HepG2 (cell line): Measurements from ENCODE around the gene DNAJC2. TPM values are rescaled to one million over a fixed set of nuclear protein-coding genes. Genes with fewer than 3 reads are reported as not detected.
A peak's percentile ranks its signal among the peaks of the same experiment; 100 is the strongest.

ENCODE experiments used
- AHDC1 ChIP-seq: sonication (generic); formaldehyde crosslinking; IDR thresholded peaks from 2 replicates; pipeline ENCODE4 v1.5.1; 2020; ENCODE audit warnings: mild to moderate bottlenecking, missing genetic modification reagents, borderline replicate concordance
- CBX2 ChIP-seq, 2 experiments: fragments of 200-600 bp in 1 of 2; sonication (generic); formaldehyde crosslinking in 1 of 2; IDR thresholded peaks; 2 replicates each; pipeline versions ENCODE4 v1.7.0 to v1.8.1; 2018 to 2022; ENCODE audit warnings: low read depth in 2 of 2, low read length in 1 of 2, mild to moderate bottlenecking in 1 of 2, missing genetic modification reagents in 1 of 2
- CREB1 ChIP-seq, 2 experiments: fragments of 450-650 bp in 1 of 2; IDR thresholded peaks; 2 replicates each; pipeline ENCODE4 v1.6.1; 2016 to 2017; ENCODE audit warnings: control low read depth in 1 of 2, mild to moderate bottlenecking in 1 of 2, missing compliant biosample characterization in 1 of 2, missing genetic modification characterization in 1 of 2
- EP300 ChIP-seq, 3 experiments: sonication (generic) in 1 of 3; formaldehyde crosslinking in 1 of 3; IDR thresholded peaks; 2 replicates each; pipeline versions ENCODE4 v1.5.1 to v1.6.1; 2011 to 2020; ENCODE audit warnings: low read depth in 2 of 3, low read length in 2 of 3, borderline replicate concordance in 1 of 3, improper control_type of control experiment in 1 of 3, mild to moderate bottlenecking in 1 of 3, missing genetic modification reagents in 1 of 3, moderate library complexity in 1 of 3
- MXD4 ChIP-seq: IDR thresholded peaks from 2 replicates; pipeline ENCODE4 v1.6.1; 2016; ENCODE audit warnings: mild to moderate bottlenecking, missing biosample characterization, missing genetic modification reagents
- TFDP1 ChIP-seq: IDR thresholded peaks from 2 replicates; pipeline ENCODE4 v1.6.1; 2016; ENCODE audit warnings: missing compliant biosample characterization, missing genetic modification reagents, borderline replicate concordance
- ZKSCAN8 ChIP-seq: IDR thresholded peaks from 2 replicates; pipeline ENCODE4 v1.6.1; 2016; ENCODE audit warnings: borderline replicate concordance, missing genetic modification reagents, missing compliant biosample characterization
- ZNF318 ChIP-seq: sonication (generic); formaldehyde crosslinking; IDR thresholded peaks from 2 replicates; pipeline ENCODE4 v1.4.0; 2020; ENCODE audit warnings: mild to moderate bottlenecking, missing genetic modification reagents
- polyA plus RNA-seq, 8 experiments: library from polyadenylated mRNA; depleted of rRNA in 3 of 8; stranded (reverse) in 7 of 8; unstranded in 1 of 8; fragments of >200 nt; fragmentation: Illumina TruSeq in 4 of 8; extraction: Trizol in 4 of 8; gene quantifications; 2 replicates each; pipeline versions ENCODE4 v1.2.1 to v1.2.3, GENCODE V29; 2011 to 2016; ENCODE audit warnings: low read depth in 4 of 8, missing spikeins in 1 of 8, mixed read lengths in 1 of 8; ENCODE audit not compliant: insufficient read depth in 1 of 8
- total RNA-seq, 5 experiments: library from RNA; depleted of rRNA; stranded (reverse); fragments of >200 nt; fragmentation: Illumina TruSeq; extraction: Trizol; gene quantifications; 2 replicates each; pipeline ENCODE4 v1.2.3, GENCODE V29; 2016; ENCODE audit warnings: low read depth in 1 of 5
- TF ChIP-seq, protein P1 (sequence below): sonication (generic); formaldehyde crosslinking; IDR thresholded peaks from 2 replicates; pipeline ENCODE4 v1.8.0; 2022; ENCODE audit warnings: low read depth, missing genetic modification reagents

DNAJC2 gene
- total and polyA plus RNA-seq, 2 of the 13 experiments (the other 11 are each of a cell fraction or from before 2014, with no cell fraction given) = 19.6 to 42.0 TPM

DNA sequence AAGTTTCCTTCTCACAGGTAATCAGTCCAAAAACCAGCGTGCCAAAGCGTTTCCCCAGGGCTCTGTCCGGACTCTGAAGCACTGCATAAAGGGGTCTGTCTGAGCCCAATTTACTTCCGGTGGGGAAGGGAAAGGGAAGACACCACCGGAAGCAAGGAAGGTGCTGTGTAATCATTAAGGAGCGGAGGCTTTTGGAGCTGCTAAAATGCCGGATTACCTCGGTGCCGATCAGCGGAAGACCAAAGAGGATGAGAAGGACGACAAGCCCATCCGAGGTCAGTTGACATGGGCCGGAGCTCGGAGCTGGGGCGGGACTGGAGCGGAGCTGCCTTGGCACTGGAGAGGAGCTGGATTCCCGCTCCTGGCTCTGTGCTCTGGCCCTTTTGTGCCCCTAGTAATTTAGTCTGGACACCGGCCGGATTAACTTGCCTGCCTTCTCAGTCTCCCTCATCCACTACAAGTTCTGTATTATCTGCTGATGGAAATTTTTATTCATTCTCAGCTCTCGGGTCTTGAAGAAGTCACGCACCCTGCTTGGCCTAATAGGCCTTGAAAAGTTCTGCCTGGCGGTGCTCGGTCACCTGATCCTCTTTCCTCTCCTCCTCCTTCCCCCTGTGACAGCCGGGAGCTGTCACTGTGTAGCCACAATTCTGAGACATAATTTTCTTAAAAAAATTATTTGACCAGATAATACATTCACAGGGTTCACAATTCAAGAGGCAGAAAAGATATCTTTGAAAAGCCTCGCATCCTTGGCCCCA is 3.1 kb upstream of the DNAJC2 start, which contains the start of gene PSMC2 (continued):
- peak; percentile 53; the same call in 1 of the 2 replicates for TF ChIP-seq TFDP1
- TF ChIP-seq, protein P1, sequence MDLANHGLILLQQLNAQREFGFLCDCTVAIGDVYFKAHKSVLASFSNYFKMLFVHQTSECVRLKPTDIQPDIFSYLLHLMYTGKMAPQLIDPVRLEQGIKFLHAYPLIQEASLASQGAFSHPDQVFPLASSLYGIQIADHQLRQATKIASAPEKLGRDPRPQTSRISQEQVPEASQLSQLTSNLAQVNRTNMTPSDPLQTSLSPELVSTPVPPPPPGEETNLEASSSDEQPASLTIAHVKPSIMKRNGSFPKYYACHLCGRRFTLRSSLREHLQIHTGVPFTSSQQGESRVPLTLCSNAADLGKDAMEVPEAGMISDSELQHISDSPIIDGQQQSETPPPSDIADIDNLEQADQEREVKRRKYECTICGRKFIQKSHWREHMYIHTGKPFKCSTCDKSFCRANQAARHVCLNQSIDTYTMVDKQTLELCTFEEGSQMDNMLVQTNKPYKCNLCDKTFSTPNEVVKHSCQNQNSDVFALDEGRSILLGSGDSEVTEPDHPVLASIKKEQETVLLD (CRISPR knock-in tag) = no peak
- TF ChIP-seq MXD4 (CRISPR knock-in tag) = 0 out of 2 replicates have a peak, but pooled peaks have one; percentile 28
- TF ChIP-seq ZKSCAN8 (CRISPR knock-in tag) = 0 out of 2 replicates have a peak, but pooled peaks have one; percentile 29
- no peak for TF ChIP-seq CREB1 (IDR thresholded peaks at IDR 0.05)
- TF ChIP-seq CREB1 (CRISPR knock-in tag; IDR thresholded peaks at IDR 0.05) = peak; percentile 74
- TF ChIP-seq ZNF318 (CRISPR knock-in tag) = no peak
- no peak for TF ChIP-seq EP300 (IDR thresholded peaks at IDR 0.05; ENCODE audit: low read depth in 2 of 2, low read length in 2 of 2)
- TF ChIP-seq EP300 (CRISPR knock-in tag; IDR thresholded peaks at IDR 0.05; ENCODE audit: borderline replicate concordance) = peak; percentile 27; the same call in 1 of the 2 replicates
- no peak for TF ChIP-seq CBX2 (IDR thresholded peaks at IDR 0.05; ENCODE audit: low read depth, low read length)
- TF ChIP-seq CBX2 (CRISPR knock-in tag; IDR thresholded peaks at IDR 0.05; ENCODE audit: low read depth) = no peak
- no peak for TF ChIP-seq AHDC1
